Adrenal gland (tissue), 12 donors: ENCODE results near the gene BOLA3. TPM values are rescaled to one million over a fixed set of nuclear protein-coding genes. Genes with fewer than 3 reads are reported as not detected.

Experiments
- DNase-seq, 7 donors: peaks; one replicate each; pipeline ENCODE4 v3.0.0-alpha.2; 2019 to 2020
- H3K27ac ChIP-seq, 5 donors: fragments of 200-600 bp; sonication (generic) in 4 of 5; 1 replicate in 3 of 5; 2 replicates in 2 of 5; pipeline versions ENCODE4 v1.5.1 to v1.8.0; 2016 to 2020; ENCODE audit warnings: mild to moderate bottlenecking in 1 of 5
- H3K27me3 ChIP-seq: fragments of 200-600 bp; 2 replicates; pipeline ENCODE4 v1.8.0; 2021
- H3K36me3 ChIP-seq, 2 donors: fragments of 200-600 bp; replicated peaks in 1 of 2; 1 replicate in 1 of 2; 2 replicates in 1 of 2; pipeline versions ENCODE4 v1.5.1 to v1.8.0; 2018 to 2022
- H3K4me1 ChIP-seq, 2 donors: fragments of 200-600 bp; replicated peaks in 1 of 2; 1 replicate in 1 of 2; 2 replicates in 1 of 2; pipeline versions ENCODE4 v1.5.1 to v1.8.0; 2018 to 2021
- H3K4me3 ChIP-seq, 4 donors: fragments of 200-600 bp; sonication (generic) in 3 of 4; one replicate each; pipeline ENCODE4 v1.5.1; 2016 to 2018
- H3K9me3 ChIP-seq, 3 donors: fragments of 200-600 bp; sonication (generic) in 1 of 3; replicated peaks in 1 of 3; 1 replicate in 2 of 3; 2 replicates in 1 of 3; pipeline versions ENCODE4 v1.5.1 to v1.8.0; 2016 to 2021
- POLR2A ChIP-seq, 2 donors: fragments of 450-650 bp; IDR thresholded peaks; one replicate each; pipeline ENCODE4 v1.6.1; 2017; ENCODE audit warnings: antibody characterized with exemption in 2 of 2, mild to moderate bottlenecking in 2 of 2, moderate library complexity in 1 of 2
- WGBS, 4 donors: extraction: QIAGEN DNeasy Blood & Tissue Kit in 2 of 4; methylation state at CpG; one replicate each; pipeline versions ENCODE4 v1.1.5 to v1.1.7; 2013 to 2017; 5-methylcytosine and 5-hydroxymethylcytosine counted together
- intact Hi-C, 2 donors: fragments of 100-400 bp; cut with DNase I; formaldehyde crosslinking; loops; one replicate each; pipeline versions ENCODE4 v1.14.1 to v1.15.0; 2022 to 2023
- polyA plus RNA-seq, 3 donors: library from polyadenylated mRNA; stranded (reverse); fragments of 200-250 nt in 2 of 3; fragments of 350-450 nt in 1 of 3; fragmentation: Illumina TruSeq in 1 of 3; extraction: RNeasy Lipid Tissue Mini Kit (QIAGEN cat#74804) in 1 of 3; gene quantifications; one replicate each; pipeline ENCODE4 v1.2.3, GENCODE V29; 2013 to 2014
- total RNA-seq, 9 donors: library from RNA; depleted of rRNA in 4 of 9; stranded (reverse); fragments of >200 nt in 4 of 9; fragments of 120-200 nt in 1 of 9; fragmentation: NEBNext Ultra II Directional in 1 of 9; extraction: Animal tissue kit (Norgen Biotek cat#: 25700) in 1 of 9; gene quantifications; one replicate each; pipeline versions ENCODE4 v1.1.0 to v1.2.4, GENCODE V29; 2013 to 2023
- TF ChIP-seq, protein P1 (sequence below), 6 experiments: fragments of 450-650 bp in 4 of 6; fragments of 200-600 bp in 2 of 6; sonication (generic) in 1 of 6; IDR thresholded peaks; 1 replicate in 5 of 6; 2 replicates in 1 of 6; pipeline versions ENCODE4 v1.5.1 to v1.8.0; 2016 to 2021; ENCODE audit warnings: antibody characterized with exemption in 6 of 6, mild to moderate bottlenecking in 2 of 6, moderate library complexity in 1 of 6
- donor health status: healthy with polysubstance abuse.
- donor health status: Bipolar disorder and iron deficiency.
- donor health status: DM: yes; HTN: yes; CAD: no.
- donor health status: DM: no; HTN: no; CAD: no.
- donor health status: DM: no; HTN: no; CAD: no.
- donor health status: DM: yes; HTN: yes; CAD: no.

BOLA3 gene
- total and polyA plus RNA-seq, 12 donors = 17.1 to 84.5 (median 48.2) TPM

DNA sequence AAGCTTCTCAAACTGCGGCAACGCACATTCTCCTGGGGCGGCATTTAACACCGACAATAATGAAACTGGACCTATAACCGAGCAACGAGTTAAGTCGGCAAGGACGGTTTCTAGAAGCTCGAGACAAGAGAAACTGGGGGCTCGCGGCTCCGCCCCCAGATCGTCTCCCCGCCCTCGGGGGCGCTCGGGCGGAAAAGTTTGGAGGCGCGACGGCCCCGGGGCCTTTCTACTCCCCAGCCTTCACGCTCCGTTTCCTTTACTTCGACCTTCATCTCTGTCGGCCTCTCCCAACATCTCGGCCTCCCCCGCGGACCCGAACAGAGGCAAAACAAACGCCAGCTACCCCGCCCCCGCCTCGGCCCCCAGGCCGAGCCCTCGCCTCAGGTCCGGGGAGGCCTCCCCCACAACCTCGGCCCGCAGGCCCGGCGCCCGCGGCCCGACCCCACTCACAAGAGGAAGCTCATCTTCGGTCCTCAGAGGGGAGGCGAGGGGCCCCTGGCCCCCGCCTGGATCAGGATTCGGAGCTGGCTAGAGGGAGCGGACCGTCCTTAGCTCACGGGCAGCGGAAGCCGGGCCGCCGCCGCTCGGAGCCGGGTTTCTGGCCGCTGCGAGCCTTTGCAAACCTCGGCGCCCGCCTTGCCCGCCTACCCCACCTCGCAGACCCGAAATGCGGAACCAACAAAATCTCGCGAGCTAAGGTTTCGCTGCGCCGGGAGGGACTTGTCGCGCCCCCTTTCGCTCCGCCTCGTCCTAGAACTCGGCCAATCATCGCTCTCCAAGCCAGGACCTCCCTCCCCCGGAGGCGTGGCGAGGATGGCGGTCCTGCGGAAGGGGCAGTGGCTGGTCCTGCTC, 30.7 kb upstream of the BOLA3 start, which contains the start of gene MOB1A:
Gene MOB1A (minus strand): TSS at position 669 of the 852 bp plus-strand sequence. CDS start 205 bp downstream, at position 464.
- intact Hi-C loops = no loop called here
- 0 to 1% (median 0%) methylated on average over 31 to 84 of the region's 84 CpGs for WGBS, 4 donors
- peak; percentile 97 to 99 (median 98) for DNase-seq
- H3K36me3 ChIP-seq = no peaks in the 10 kb centered on the region
- no peaks in the 10 kb centered on the region for H3K27me3 ChIP-seq
- peak within 1 kb of the TSS; percentile 89 to 96 (median 94) for H3K27ac ChIP-seq
- no peaks in the 10 kb centered on the region for H3K9me3 ChIP-seq
- H3K4me3 ChIP-seq = peak within 1 kb of the TSS; percentile 74 to 89 (median 79)
- peak; percentile 71 to 85 for TF ChIP-seq POLR2A (IDR thresholded peaks at IDR 0.05)
- TF ChIP-seq, protein P1, sequence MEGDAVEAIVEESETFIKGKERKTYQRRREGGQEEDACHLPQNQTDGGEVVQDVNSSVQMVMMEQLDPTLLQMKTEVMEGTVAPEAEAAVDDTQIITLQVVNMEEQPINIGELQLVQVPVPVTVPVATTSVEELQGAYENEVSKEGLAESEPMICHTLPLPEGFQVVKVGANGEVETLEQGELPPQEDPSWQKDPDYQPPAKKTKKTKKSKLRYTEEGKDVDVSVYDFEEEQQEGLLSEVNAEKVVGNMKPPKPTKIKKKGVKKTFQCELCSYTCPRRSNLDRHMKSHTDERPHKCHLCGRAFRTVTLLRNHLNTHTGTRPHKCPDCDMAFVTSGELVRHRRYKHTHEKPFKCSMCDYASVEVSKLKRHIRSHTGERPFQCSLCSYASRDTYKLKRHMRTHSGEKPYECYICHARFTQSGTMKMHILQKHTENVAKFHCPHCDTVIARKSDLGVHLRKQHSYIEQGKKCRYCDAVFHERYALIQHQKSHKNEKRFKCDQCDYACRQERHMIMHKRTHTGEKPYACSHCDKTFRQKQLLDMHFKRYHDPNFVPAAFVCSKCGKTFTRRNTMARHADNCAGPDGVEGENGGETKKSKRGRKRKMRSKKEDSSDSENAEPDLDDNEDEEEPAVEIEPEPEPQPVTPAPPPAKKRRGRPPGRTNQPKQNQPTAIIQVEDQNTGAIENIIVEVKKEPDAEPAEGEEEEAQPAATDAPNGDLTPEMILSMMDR (IDR thresholded peaks at IDR 0.05) = no peak
- H3K4me1 ChIP-seq = peaks cover 4 to 27% of the 10 kb centered on the region in 2 donors

- no peaks in the 10 kb centered on the region for H3K27me3 ChIP-seq
- H3K4me1 ChIP-seq = peaks cover 4 to 27% of the 10 kb centered on the region in 2 donors
- peak overlapping the region; percentile 89 to 96 (median 94) for H3K27ac ChIP-seq
- peak overlapping the region in 3 of 4 donors; percentile 74 to 89 (median 80) for H3K4me3 ChIP-seq
- no peaks in the 10 kb centered on the region for H3K9me3 ChIP-seq
- intact Hi-C loops = no loop called here
- TF ChIP-seq, protein P1 (IDR thresholded peaks at IDR 0.05) = no peak
- no peak for TF ChIP-seq POLR2A (IDR thresholded peaks at IDR 0.05)
- DNase-seq = no peak
- H3K36me3 ChIP-seq = no peaks in the 10 kb centered on the region
These were observed 30.0 kb upstream of the BOLA3 start for GRCh38 chr2:74177696-74178095.

DNA sequence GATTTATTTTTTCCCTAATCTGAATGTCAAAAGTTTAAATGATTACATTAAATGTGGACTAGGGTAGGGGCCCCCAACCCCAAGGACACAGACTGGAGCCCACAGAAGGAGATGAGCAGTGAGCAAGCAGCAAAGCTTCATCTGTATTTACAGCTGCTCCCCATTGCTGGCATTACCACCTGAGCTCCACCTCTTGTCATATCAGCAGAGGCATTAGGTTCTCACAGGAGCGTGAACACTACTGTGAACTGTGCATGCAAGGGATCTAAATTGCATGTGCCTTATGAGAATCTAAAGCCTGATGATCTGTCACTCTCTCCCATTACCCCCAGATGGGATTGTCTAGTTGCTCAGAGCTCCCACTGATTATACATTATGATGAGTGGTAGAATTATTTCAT, 27.2 kb upstream of the BOLA3 start:
- peaks cover 4 to 31% of the 10 kb centered on the region in 2 donors for H3K4me1 ChIP-seq
- no peak overlapping the region for H3K27ac ChIP-seq
- TF ChIP-seq, protein P1 (IDR thresholded peaks at IDR 0.05) = no peak
- TF ChIP-seq POLR2A (IDR thresholded peaks at IDR 0.05) = no peak
- H3K4me3 ChIP-seq = no peak overlapping the region
- H3K27me3 ChIP-seq = no peaks in the 10 kb centered on the region
- no peak for DNase-seq
- WGBS, 4 donors = 82 to 100% (median 95%) methylated on average over 1 of the region's 1 CpG
- intact Hi-C loops = no loop called here
- H3K9me3 ChIP-seq = no peaks in the 10 kb centered on the region
- peaks cover 0 to 26% of the 10 kb centered on the region in 2 donors for H3K36me3 ChIP-seq

- H3K27me3 ChIP-seq = no peaks in the 10 kb centered on the region
- 76 to 80% (median 78%) methylated on average over 2 of the region's 2 CpGs for WGBS, 4 donors
- H3K36me3 ChIP-seq = peaks cover 0 to 84% of the 10 kb centered on the region in 2 donors
These were observed 21.0 kb upstream of the BOLA3 start for GRCh38 chr2:74168739-74169138.

More at GRCh38 chr2:74168739-74169138, 21.0 kb upstream of the BOLA3 start:
- H3K9me3 ChIP-seq = peaks cover 0 to 4% (median 0%) of the 10 kb centered on the region in 3 donors
- no peak overlapping the region for H3K4me3 ChIP-seq
- TF ChIP-seq POLR2A (IDR thresholded peaks at IDR 0.05) = no peak
- TF ChIP-seq, protein P1 (IDR thresholded peaks at IDR 0.05) = no peak
- peaks cover 0 to 5% of the 10 kb centered on the region in 2 donors for H3K4me1 ChIP-seq
- DNase-seq = no peak
- intact Hi-C loops = no loop called here
- H3K27ac ChIP-seq = no peak overlapping the region
